ENCODE measurements around the gene ABI2.

ABI2 gene

DNA sequence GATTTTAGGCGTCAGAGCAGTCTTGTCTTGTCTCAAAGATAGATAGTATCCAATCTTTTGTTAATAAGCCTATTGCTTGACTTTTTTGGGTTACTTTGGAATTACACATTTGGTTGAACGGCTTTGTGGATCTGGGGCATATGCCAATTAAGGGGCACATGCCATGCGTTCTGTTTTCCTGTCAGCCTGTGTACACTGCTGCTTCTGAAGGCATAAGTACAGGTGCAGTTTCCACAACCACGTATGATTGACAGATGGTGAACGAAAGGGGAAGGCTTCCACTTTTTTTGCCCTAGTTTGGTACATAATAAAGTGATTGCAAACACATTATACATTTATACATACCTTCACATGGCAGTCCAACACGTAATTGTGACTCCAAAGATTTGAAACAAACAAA, 104.6 kb downstream of the ABI2 start:
- DNase-seq = no peak

DNA sequence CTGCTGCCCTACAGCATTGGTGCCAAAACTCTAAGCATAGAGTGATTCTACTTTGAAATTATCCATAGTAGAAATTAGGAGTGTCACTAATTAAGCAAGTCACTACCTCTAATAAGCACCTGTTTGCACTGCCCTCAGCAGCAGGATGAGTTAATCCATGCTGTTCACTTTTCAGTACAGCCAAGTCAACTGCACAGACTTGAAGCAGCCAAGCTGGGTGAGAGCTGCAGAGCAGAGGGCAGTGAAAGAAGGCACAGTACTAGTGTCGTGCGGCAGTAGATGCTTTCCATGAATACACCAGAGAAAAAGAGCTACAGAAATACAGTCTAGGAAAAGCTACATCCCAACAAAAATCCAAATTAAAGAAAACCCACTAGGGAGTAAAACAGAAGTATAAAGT, 108.3 kb downstream of the ABI2 start:
- no peak for DNase-seq

DNA sequence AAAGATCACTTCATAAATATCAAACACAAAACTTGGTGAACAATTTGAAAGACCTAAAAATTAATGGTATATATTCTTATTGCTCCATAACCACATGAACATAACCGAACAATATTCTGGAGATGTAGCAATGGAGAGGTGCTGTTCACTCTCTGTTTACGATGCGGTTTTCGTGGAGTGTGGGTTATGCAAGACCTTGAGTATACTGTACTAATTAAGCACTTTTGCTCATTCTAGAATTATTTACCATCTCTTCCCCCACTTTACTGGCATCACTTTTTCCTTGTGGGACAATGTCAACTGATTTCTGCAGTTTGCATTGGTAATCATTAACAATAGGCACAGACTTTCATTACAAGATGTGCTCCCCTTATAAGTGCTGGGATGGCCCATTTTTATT, 109.3 kb downstream of the ABI2 start:
- DNase-seq = no peak

DNA sequence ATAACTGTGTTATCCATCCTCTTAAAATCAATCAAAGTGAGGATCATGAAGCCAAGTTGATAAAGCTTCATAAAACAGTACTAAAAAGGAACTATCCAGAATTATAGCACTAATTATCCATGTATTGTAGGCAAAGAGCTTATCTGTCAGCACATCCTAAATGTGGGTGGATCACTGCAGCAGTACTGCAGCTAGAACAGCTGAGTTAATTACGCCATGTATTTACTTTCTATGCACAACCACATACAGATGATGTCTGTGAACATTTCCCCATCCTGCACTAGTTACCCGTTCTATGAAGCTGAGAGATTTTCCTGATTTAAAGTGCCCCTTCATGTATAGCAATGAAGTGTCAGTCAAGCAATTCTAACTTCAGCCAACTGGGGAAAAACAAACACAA, 110.3 kb downstream of the ABI2 start:
- no peak for DNase-seq

- no peak for DNase-seq
Measured at GRCh38 chr2:203440671-203441070, 112.5 kb downstream of the ABI2 start.

GRCh38 chr2:203441463-203441862, 113.3 kb downstream of the ABI2 start:
- no peak for DNase-seq

DNA sequence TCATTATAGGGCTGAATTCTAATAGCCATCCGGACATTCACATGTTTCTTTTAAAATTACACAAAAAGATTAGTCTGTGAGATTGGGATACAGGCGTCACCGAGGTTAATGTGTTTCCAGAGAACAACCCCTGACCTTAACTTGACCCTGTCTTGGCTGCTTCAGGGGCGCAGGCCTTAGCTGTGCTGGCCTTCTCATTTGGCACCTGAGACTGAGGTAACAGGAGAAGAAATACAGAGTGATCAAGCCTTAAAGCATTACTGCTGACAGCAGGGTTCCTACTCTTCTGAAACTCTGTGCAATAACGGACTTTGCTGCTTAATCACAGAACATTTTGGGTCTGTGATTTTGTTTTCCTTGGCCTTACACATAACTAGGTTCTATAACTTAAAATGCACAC, 114.3 kb downstream of the ABI2 start:
- DNase-seq = no peak

DNA sequence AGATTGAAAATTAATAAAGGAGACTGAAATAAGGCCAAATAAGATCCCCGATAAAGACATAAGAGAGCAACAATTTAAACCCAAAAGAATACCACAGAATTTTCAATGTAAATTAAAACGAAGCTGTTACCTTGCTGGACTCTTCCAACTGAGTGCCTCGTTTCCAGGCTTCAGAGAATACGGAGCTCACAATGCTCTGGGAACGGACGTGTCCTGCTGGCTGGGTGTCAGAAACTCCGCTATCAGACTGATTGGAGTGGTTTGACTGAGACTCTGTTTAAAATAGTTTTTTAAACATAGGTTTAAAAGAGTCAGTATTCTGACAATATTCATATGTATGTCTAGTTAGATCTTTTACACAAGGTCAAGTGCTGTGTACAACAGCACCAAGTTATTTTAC, 116.5 kb downstream of the ABI2 start:
- DNase-seq = no peak

DNA sequence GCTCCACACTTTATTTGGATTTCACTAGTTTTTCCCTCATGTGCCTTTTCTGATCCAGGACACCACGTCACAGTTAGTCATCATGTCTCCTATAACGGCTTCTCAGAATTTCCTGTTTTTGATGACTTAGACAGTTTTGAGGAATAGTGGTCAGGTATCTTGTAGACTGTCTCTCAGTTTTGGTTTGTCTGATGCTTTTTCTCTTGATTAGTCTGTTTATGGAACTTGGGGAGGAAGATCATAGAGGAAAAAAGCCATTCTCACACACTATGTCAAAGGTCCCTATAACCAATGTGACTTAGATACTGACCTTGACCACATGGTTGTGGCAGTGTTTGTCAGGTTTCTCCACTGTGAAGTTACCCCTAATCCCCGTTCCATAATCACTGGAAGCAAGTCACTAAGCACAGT, 117.9 kb downstream of the ABI2 start:
- no peak for DNase-seq

DNA sequence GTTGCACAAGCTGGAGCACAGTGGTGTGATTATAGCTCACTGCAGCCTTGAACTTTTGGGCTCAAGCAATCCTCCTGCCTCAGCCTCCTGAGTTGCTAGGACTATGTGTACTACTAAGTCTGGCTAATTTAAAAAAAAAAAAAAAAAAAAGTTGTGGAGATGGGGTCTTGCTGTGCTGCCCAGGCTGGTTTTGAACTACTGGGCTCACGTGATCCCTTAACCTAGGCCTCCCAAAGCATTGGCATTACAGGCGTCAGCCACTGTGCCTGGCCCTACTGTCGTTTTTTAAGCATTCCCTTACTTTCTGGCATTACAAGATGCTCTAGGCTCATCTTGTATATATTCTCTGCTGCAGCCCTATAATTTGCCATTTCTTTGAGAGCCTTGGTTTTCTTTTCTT, 118.6 kb downstream of the ABI2 start:
- DNase-seq = no peak

DNA sequence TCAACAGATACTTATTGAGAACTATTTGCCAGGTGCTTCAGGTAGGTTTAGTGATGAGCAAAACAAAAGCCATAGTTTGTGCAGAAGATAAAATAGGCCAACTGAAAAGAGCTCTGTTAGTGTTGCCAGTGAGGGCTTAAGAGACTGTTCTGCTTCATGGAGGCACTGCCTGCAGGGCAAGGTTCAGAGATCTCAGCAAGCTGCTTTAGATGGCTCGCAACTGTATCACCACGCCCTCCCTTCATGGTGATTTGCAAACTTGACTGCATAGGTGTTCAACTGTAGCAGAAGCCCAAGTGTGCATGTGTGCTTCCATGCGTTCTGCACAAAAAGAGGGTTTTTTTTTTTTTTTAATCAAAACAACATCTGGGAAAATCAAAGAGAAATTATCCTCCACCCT, 122.4 kb downstream of the ABI2 start:
- DNase-seq = no peak

- DNase-seq = no peak
Measured at GRCh38 chr2:203451011-203451410, 122.8 kb downstream of the ABI2 start.

- no peak for DNase-seq
Measured at GRCh38 chr2:203451689-203452088, 123.5 kb downstream of the ABI2 start.

DNA sequence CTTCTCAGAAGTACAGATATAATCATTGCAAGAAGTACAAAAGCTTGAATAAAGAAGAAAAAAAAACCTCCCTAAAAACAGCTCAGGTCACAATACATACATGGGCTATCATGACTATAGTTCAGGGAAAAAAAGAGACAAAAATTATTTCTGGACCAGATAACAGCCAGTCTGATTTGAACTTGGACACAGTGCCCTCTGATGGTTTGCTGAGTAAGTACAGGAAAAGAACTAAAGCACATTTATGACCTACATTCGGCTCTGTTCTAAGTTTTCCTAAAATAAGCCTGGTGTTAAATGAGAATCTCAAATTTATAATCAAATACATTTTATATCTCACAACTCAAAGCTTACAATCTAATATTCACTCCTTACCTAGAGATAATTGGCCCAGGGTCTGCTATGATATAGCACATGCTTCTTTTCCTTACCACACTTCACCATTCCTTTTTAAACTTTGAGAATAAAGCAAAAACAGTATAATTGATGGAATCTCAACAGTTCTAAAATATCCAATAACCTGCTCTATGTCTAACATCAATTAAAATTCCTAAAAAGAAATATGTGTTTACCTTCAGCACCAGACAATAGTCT, 125.8 kb downstream of the ABI2 start:
- DNase-seq = peak; percentile 58

GRCh38 chr2:203455209-203455608, 127.0 kb downstream of the ABI2 start:
- no peak for DNase-seq

DNA sequence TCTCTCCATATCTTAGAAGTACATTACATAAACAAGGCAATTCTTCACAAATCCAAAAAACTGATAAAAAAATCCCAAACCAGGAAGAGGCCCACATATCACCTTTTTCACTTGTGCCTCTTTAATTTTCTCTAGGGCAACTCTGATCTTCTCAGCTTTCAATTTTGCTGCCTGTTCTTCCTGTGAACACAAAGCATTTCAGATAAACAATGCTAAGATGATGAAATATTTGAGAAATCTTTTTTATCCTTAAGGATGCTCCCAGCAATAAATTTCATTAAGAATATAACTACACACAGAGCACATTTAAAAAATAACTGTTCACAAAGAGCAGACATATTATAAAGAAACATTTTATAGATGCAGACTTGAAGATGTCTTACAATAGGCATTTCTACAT, 133.6 kb downstream of the ABI2 start:
- no peak for DNase-seq

DNA sequence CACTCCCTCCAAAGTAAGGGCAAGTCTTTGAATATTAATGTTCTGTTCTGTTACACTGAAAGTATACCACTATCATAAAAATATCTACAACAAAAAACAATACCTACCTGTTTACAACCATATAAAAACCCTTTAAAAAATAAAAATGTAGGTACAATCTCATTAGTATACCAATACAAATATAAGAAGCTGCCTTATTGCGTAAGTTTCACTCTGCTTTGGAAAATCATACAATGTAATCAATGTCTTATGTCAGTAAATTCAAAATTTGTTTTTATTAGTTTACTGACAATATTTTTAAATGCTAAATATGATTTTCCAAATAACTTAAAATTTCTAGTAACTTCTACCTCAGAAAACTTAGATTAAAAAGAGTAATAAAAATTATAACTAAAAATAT, 134.1 kb downstream of the ABI2 start:
- DNase-seq = no peak

DNA sequence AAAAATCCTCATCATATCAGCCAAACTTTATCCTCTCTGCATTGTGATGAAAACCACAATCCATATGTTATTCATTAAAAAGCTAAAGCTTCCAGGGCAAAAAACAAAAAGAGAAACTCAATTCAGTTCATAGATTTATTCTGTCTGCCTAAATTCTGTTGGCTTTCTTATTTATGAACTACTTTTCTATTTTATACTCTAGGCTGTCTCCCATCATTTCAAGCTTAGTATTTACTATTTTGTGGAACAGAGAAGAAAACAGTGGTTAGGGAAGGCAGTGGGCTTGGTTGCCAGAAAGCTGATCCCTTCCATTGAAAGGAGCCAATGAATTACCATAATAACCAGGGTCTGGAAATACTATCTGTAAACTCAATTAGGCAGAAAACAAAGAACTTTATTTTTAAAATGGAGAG, 135.1 kb downstream of the ABI2 start:
- DNase-seq = no peak

DNA sequence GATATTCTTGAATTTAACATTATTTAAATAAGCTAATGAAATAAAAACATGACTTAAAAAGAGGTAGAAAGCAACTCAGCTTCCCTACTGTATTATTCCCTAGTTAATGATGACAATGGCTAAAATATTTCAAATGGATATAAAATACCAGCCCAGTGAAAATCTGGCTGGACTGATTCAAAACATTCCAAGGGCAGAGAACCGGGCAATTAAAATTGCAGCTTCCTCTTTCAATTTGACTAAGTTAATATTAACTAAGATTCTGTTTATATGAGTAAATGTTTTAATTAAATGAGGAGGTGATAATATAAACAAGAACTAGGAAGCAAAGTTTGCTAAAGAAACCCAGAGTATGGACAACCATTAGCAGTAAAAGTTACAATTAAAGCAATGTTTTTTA, 141.4 kb downstream of the ABI2 start:
- DNase-seq = no peak

DNA sequence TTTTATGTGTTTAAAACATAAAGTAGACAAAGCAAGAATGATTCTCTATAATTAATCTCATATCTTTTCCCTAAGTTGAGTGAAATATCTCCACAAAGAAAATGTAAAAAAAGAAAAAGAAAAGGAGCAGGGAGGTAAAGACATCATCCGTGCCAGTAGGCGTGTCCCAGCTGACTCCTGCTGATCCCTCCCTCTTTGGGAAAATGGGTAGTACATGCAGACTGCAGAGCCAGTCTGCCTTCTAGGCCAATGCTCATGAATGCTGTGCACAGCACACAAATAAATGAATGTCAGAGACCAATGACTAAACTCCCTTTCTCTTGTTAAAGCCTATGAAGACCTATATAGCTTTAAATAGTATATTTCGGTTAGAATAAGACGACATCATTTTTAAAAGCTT, 142.2 kb downstream of the ABI2 start:
- no peak for DNase-seq

DNA sequence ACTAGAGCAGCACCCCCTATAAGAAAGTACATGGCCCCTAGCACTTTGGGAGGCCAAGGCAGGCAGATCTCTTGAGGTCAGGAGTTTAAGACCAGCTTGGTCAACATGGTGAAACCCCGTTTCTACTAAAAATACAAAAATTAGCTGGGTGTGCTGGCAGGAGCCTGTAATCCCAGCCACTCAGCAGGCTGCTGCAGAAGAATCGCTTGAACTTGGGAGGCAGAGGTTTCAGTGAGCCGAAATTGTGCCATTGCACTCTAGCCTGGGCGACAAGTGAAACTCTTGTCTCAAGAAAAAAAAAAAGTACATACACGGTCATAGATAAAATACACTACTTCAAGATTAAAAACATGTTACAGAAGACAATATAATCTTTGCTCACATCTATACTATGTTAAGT, 143.1 kb downstream of the ABI2 start:
- no peak for DNase-seq

GRCh38 chr2:203476881-203477280, 148.7 kb downstream of the ABI2 start:
- no peak for DNase-seq

DNA sequence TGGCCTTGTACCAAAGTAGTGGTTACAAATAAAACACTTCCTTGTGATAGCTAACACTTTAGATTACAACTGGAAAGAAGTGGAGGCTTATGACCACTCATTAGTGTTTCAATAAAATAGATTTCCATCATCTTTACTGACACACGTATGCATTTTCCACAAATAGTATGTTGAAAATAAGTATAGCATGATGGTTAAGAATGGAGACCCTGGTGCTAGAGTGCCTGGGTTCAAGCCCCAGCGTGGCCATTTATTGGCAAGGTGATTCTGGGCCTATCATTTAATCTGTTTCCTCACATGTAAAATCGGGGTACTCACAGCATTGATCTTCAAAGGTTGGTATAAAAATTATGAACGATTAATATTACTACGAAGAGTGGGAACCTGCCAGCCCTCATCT, 152.4 kb downstream of the ABI2 start:
- no peak for DNase-seq

DNA sequence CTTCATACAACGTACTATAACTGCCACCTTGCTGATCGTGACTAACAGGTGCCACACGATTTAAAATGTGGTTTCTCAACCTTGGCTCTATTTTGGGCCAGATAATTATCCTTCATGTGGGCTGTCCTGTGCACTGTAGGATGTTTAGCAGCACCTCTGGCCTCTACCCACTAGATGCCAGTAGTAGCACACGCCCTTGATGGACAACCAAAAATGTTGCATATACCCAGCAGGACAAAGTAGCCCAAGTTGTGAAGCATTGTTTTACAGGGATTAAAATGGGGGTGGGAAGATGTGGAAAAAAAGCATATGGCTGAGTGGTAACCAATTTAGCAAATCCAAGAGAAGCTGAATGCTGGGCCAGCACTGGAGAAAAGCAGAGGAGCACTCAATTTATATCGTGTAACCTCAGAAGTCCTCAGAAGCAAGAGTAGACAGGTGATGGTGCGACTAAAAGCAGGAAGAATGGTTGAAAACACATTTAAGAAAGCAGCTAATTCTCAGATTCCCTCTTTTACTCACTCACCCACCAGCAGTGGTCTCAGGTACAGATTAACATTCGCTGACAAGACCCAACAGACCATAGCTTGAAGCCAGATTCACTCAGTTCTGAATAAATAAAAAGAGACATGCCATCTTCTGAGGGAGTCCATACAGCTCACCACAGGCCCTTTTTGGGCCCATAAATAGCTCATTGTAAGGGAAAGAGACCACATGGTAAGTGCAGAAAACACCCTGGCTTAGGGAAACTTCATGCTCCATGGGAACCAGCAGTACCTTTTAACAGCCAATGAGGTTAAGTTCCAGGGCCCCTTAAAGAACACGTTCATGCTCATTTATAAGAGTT, 156.3 kb downstream of the ABI2 start:
- peak; percentile 67 for DNase-seq

DNA sequence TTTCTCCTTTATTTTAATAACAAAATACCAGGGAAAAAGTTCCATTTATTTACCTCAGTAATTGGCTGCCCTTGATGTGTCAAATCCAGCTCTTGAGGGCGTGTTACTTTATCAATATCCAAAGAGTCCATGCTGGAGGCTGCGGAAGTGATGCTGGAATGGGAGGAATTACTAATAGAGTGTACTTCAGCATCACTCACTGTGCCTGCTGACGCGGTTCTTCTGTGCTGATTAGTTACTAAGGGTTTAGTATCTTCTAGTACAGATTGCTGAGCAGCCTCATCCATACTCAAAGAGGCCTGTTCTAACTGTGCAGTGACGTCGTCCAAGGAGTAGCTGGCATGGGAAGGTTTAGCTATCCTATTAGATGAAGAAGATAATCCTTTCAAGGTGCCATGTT, 161.3 kb downstream of the ABI2 start:
- DNase-seq = no peak
